Body of pancreas (tissue), 4 donors: ENCODE measurements around the gene ZNF785. TPM values are rescaled to one million over a fixed set of nuclear protein-coding genes. Genes with fewer than 3 reads are reported as not detected.

Experiments used
- ATAC-seq: fragments of 150-250 bp; one replicate; pipeline ENCODE4 v1.9.1; 2016
- DNase-seq, 4 donors: peaks; one replicate each; pipeline ENCODE4 v3.0.0-alpha.2; 2019
- H3K27ac ChIP-seq, 4 donors: fragments of 200-600 bp; sonication (generic); 1 replicate in 3 of 4; 2 replicates in 1 of 4; pipeline versions ENCODE4 v1.5.1 to v1.6.1; 2016 to 2019; ENCODE audit warnings: mild to moderate bottlenecking in 1 of 4, mixed read lengths in 1 of 4, moderate library complexity in 1 of 4
- H3K27me3 ChIP-seq, 2 donors: fragments of 200-600 bp; sonication (generic); one replicate each; pipeline ENCODE4 v1.6.0; 2016; ENCODE audit warnings: mild to moderate bottlenecking in 1 of 2
- H3K36me3 ChIP-seq, 2 donors: fragments of 200-600 bp; sonication (generic); replicated peaks in 1 of 2; 2 replicates each; pipeline ENCODE4 v1.5.1; 2016; ENCODE audit warnings: low read depth in 2 of 2; ENCODE audit not compliant: insufficient read depth in 1 of 2
- H3K4me1 ChIP-seq: fragments of 200-600 bp; sonication (generic); one replicate; pipeline ENCODE4 v1.6.0; 2016
- H3K4me3 ChIP-seq, 2 donors: fragments of 200-600 bp; sonication (generic); 1 replicate in 1 of 2; 2 replicates in 1 of 2; pipeline ENCODE4 v1.5.1; 2016 to 2019
- H3K9me3 ChIP-seq, 3 donors: fragments of 200-600 bp; sonication (generic); 1 replicate in 2 of 3; 2 replicates in 1 of 3; pipeline ENCODE4 v1.5.1; 2016
- POLR2A ChIP-seq, 3 donors: fragments of 450-650 bp; IDR thresholded peaks; one replicate each; pipeline ENCODE4 v1.6.1; 2016; ENCODE audit warnings: antibody characterized with exemption in 3 of 3, mild to moderate bottlenecking in 2 of 3
- WGBS, 2 donors: methylation state at CpG; one replicate each; pipeline ENCODE4 v1.1.5; 2017; 5-methylcytosine and 5-hydroxymethylcytosine counted together
- intact Hi-C: fragments of 100-400 bp; cut with DNase I; formaldehyde crosslinking; loops from one replicate; pipeline ENCODE4 v1.15.1; 2023
- total RNA-seq, 2 donors: library from RNA; depleted of rRNA; stranded (reverse); fragments of >200 nt; gene quantifications; one replicate each; pipeline ENCODE4 v1.1.0, GENCODE V29; 2016
- TF ChIP-seq, protein P1 (sequence below), 7 experiments: fragments of 450-650 bp in 4 of 7; fragments of 200-600 bp in 3 of 7; sonication (generic) in 3 of 7; IDR thresholded peaks; one replicate each; pipeline ENCODE4 v1.5.1; 2016 to 2019; ENCODE audit warnings: antibody characterized with exemption in 7 of 7

ZNF785 gene
- total RNA-seq, 2 donors from 2014 or later, result 10.9 to 16.1 TPM

- 20% methylated on average over 12 of the region's 12 CpGs for WGBS, 2 donors
- Histone ChIP-seq H3K4me1 (peaks cover 44% of the 10 kb centered on the region), H3K27me3 (no peaks in the 10 kb centered on the region), H3K27ac (peak overlapping the region; percentile 92 to 98 (median 96)), H3K36me3 (peaks cover 0 to 2% of the 10 kb centered on the region in 2 donors), H3K9me3 (no peaks in the 10 kb centered on the region), H3K4me3 (peak overlapping the region in 1 of 2 donors; percentile 79)
- ATAC-seq (peak; percentile 65), DNase-seq (peak; percentile 76 to 86 (median 83))
- intact Hi-C loops, result no loop called here
- TF ChIP-seq, protein P1, sequence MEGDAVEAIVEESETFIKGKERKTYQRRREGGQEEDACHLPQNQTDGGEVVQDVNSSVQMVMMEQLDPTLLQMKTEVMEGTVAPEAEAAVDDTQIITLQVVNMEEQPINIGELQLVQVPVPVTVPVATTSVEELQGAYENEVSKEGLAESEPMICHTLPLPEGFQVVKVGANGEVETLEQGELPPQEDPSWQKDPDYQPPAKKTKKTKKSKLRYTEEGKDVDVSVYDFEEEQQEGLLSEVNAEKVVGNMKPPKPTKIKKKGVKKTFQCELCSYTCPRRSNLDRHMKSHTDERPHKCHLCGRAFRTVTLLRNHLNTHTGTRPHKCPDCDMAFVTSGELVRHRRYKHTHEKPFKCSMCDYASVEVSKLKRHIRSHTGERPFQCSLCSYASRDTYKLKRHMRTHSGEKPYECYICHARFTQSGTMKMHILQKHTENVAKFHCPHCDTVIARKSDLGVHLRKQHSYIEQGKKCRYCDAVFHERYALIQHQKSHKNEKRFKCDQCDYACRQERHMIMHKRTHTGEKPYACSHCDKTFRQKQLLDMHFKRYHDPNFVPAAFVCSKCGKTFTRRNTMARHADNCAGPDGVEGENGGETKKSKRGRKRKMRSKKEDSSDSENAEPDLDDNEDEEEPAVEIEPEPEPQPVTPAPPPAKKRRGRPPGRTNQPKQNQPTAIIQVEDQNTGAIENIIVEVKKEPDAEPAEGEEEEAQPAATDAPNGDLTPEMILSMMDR (IDR thresholded peaks at IDR 0.05), result peak; percentile 48 to 80 (median 70)
- no peak for TF ChIP-seq POLR2A (IDR thresholded peaks at IDR 0.05)
Observed at GRCh38 chr16:30535777-30536190, 49.7 kb downstream of the ZNF785 start.

GRCh38 chr16:30535106-30535776 is 50.3 kb downstream of the ZNF785 start:
- intact Hi-C loops, result no loop called here
- 4 to 6% methylated on average over 18 of the region's 18 CpGs for WGBS, 2 donors
- H3K9me3 ChIP-seq, result no peaks in the 10 kb centered on the region
- DNase-seq (no peak), ATAC-seq (peak; percentile 19)
- H3K27me3 ChIP-seq, result no peaks in the 10 kb centered on the region
- H3K27ac ChIP-seq, result peak overlapping the region; percentile 92 to 98 (median 96)
- peaks cover 43% of the 10 kb centered on the region for H3K4me1 ChIP-seq
- peaks cover 0 to 2% of the 10 kb centered on the region in 2 donors for H3K36me3 ChIP-seq
- TF ChIP-seq, protein P1 (IDR thresholded peaks at IDR 0.05), result no peak
- peak in 1 of 3 donors; percentile 87 for TF ChIP-seq POLR2A (IDR thresholded peaks at IDR 0.05)
- H3K4me3 ChIP-seq, result peak overlapping the region; percentile 77 to 79

DNA sequence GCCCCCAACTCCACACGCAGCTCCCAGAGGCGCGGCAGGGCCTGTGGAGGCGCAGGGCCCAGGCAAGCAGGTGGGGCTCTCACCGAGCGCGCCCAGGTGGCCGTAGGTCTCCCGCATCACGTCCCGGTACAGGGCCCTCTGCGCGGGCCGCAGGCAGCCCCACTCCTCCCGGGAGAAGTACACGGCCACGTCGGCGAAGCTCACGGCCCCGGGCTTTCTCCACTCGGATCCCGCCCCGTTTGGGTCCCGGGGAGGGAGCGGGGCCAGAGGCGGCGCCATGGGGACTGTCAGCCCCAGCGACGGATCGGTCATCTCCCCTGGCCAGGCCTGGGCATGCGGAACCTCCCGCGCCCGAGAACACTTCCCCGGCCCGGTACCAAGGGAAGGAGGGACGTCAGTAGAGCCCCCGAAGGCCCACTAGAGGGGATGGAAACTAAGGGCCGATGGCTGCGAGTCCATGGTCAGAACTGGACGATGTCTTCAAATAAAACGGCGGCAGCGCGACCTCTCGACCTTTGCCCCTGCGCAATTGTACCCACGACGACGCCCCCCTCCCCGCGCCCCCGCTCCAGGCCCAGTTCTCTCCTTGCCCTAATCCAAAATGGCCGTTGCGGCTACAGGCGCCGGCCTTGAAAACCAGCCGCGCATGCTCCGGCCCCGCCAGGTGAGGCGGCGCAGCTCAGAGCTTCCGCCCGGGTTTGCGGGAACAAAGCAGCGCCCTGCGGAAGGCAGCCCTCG is 51.0 kb downstream of the ZNF785 start, which contains the start of gene ZNF747:
ZNF747 (minus strand) TSS at position 491 of the 738 bp plus-strand sequence; CDS start at position 312, 179 bp downstream.
- TF ChIP-seq POLR2A (IDR thresholded peaks at IDR 0.05), result peak in 2 of 3 donors; percentile 59 to 84
- TF ChIP-seq, protein P1 (IDR thresholded peaks at IDR 0.05), result peak in 2 of 7 experiments; percentile 11 to 13
- peak; percentile 92 for ATAC-seq
- intact Hi-C loops, result no loop called here
- no peaks in the 10 kb centered on the region for H3K9me3 ChIP-seq
- H3K27ac ChIP-seq, result peak within 1 kb of the TSS; percentile 92 to 98 (median 96)
- H3K36me3 ChIP-seq, result peaks cover 0 to 2% of the 10 kb centered on the region in 2 donors
- H3K4me1 ChIP-seq, result peaks cover 39% of the 10 kb centered on the region
- 0 to 1% methylated on average over 11 to 70 of the region's 70 CpGs for WGBS, 2 donors
- peak within 1 kb of the TSS; percentile 77 to 79 for H3K4me3 ChIP-seq
- DNase-seq, result peak; percentile 93 to 95 (median 94)
- H3K27me3 ChIP-seq, result no peaks in the 10 kb centered on the region

DNA sequence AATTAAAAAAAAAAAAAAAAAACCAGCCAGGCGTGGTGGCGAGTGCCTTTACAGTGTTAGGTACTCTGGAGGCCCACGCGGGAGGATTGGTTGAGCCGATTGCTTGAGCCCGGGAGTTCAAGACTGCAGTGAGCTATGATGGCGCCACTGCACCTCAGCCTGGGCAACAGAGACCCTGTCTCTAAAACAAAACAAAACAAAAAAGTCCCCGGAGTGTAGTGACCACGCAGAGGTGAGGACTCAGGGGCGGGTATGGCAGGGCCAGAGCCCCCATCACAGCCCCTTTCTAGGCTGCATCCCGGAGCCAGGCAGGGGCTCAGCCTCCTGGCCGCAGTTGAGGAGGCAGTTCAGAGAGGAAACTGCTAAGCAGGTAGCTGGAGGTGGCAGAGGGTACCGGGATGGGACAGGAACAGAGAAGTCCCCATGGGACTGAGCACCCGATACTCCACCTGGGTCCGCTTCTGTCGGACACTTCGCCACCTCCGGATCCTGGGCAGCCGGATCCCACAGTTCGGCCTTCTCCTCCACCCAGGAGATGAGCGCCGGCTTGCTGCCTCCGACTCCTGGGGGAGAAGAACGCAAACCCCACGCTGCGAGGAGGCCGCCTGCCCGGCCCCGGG is 51.6 kb downstream of the ZNF785 start:
- DNase-seq, result no peak
- peaks cover 0 to 2% of the 10 kb centered on the region in 2 donors for H3K36me3 ChIP-seq
- H3K27ac ChIP-seq, result peak overlapping the region; percentile 92 to 98 (median 96)
- no peaks in the 10 kb centered on the region for H3K9me3 ChIP-seq
- no peaks in the 10 kb centered on the region for H3K27me3 ChIP-seq
- H3K4me3 ChIP-seq, result peak overlapping the region; percentile 77 to 79
- WGBS, 2 donors, result 7 to 11% methylated on average over 10 to 29 of the region's 29 CpGs
- TF ChIP-seq, protein P1 (IDR thresholded peaks at IDR 0.05), result no peak
- no peak for TF ChIP-seq POLR2A (IDR thresholded peaks at IDR 0.05)
- H3K4me1 ChIP-seq, result peaks cover 33% of the 10 kb centered on the region
- peak; percentile 3 for ATAC-seq
- intact Hi-C loops, result no loop called here
